BLaER1 treated with 17β-estradiol and CSF1 and Interleukin-3, amounts not matched to agents 10 nM and 100 nM (cell line): ENCODE results near the gene DNAH17.

Source experiments
- H3K27ac ChIP-seq, 11 experiments: shearing (Covaris generic); formaldehyde crosslinking; 2 replicates each; pipeline ENCODE4 v1.8.1; 2022
- H3K27me3 ChIP-seq, 11 experiments: shearing (Covaris generic); formaldehyde crosslinking; 2 replicates each; pipeline ENCODE4 v1.8.1; 2022
- H3K36me3 ChIP-seq, 11 experiments: shearing (Covaris generic); formaldehyde crosslinking; 2 replicates each; pipeline ENCODE4 v1.8.1; 2022
- H3K4me1 ChIP-seq, 10 experiments: shearing (Covaris generic); formaldehyde crosslinking; 2 replicates each; pipeline ENCODE4 v1.8.1; 2022
- H3K4me2 ChIP-seq, 11 experiments: shearing (Covaris generic); formaldehyde crosslinking; 2 replicates each; pipeline ENCODE4 v1.8.1; 2022
- H3K4me3 ChIP-seq, 10 experiments: shearing (Covaris generic); formaldehyde crosslinking; 2 replicates each; pipeline ENCODE4 v1.8.1; 2022
- H3K9ac ChIP-seq, 11 experiments: shearing (Covaris generic); formaldehyde crosslinking; 2 replicates each; pipeline ENCODE4 v1.8.1; 2022
- H3K9me3 ChIP-seq, 11 experiments: shearing (Covaris generic); formaldehyde crosslinking; replicated peaks in 1 of 11; 2 replicates each; pipeline ENCODE4 v1.8.1; 2022
- H4K20me1 ChIP-seq, 11 experiments: shearing (Covaris generic); formaldehyde crosslinking; 2 replicates each; pipeline ENCODE4 v1.8.1; 2022
- Cebpa-rat ChIP-seq, 11 experiments: shearing (Covaris generic); IDR thresholded peaks; 2 replicates each; pipeline ENCODE4 v1.8.1; 2022

DNAH17 gene

DNA sequence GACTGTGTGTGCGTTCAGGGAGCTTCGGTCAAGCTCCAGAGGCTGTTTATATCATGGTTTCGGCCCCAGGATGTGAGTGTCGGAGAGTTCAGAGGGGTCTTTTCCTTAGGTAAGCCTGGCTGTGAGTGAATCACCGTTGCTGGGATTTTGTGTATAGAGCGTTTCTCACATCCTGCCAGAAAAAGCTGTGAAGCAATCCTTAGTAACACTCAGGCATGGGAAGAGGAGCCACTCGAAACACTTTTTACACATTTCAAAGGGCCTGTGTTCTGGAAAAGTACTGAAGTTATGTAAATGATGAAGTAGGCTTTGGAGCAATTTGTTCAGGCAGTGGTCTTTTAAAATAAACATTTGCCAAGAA, 198.1 kb downstream of the DNAH17 start:
- peaks cover 0 to 30% (median 12%) of the 10 kb centered on the region in 11 experiments; a peak in 14 of 22 replicates for H3K36me3 ChIP-seq
- TF ChIP-seq Cebpa-rat (IDR thresholded peaks at IDR 0.05) = peak in 1 of 11 experiments; percentile 26; a peak in 1 of 22 replicates
- peak overlapping the region; percentile 88 to 98 (median 97) for H3K9ac ChIP-seq
- peak overlapping the region; percentile 86 to 99 (median 95) for H3K4me2 ChIP-seq
- H3K27me3 ChIP-seq = no peaks in the 10 kb centered on the region
- H4K20me1 ChIP-seq = peaks cover 0 to 30% (median 0%) of the 10 kb centered on the region in 11 experiments; a peak in 6 of 22 replicates
- H3K9me3 ChIP-seq = no peaks in the 10 kb centered on the region
- H3K4me1 ChIP-seq = peaks cover 81 to 92% (median 89%) of the 10 kb centered on the region in 10 experiments
- peak overlapping the region; percentile 86 to 99 (median 96) for H3K4me3 ChIP-seq
- H3K27ac ChIP-seq = peak overlapping the region; percentile 87 to 98 (median 95)

DNA sequence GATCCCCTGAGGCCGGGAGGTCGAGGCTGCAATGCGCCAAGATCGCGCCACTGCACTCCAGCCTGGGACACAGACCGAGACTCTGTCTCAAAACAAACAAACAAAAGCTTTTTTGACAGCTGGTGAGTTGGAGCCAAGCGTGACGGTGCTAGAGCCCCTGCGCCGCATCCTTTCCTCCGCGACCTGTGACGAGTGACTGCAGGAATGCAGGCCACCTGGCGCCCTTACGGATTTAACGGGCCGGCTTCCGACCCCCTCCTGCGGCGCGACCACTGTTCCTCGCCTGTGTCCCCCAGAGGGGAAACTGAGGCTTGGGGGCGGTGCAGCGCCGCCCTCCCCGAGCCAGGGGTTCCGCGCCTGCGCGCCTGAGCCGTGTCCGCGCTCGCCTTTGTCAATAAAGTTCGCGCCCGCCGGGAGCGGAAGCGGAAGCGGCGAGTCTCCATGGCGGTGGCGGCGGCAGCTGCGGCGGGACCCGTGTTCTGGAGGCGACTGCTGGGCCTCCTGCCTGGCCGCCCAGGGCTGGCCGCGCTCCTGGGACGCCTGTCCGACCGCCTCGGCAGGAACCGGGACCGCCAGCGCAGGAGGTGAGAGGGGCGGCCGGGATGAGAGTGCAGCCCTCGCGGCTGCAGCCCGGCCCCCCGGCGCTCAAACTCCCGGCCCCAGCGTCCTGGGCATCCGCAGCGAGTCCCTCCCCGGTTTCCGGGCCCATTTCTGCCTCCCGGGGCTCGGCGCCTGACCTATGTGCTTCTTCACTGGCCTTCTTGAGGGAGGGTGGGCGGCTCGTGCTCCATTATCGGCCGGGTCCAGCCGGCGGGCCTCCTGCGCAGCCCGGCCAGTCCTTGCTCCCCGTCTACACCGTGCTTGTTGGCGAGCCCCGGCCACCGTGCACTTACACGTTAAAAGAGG, 198.7 kb downstream of the DNAH17 start, which contains the start of gene PGS1:
PGS1 (plus strand) TSS at position 425 of the 906 bp plus-strand sequence; CDS start at position 442, 17 bp downstream.
- peaks cover 0 to 30% (median 0%) of the 10 kb centered on the region in 11 experiments; a peak in 6 of 22 replicates for H4K20me1 ChIP-seq
- peak within 1 kb of the TSS; percentile 87 to 98 (median 95) for H3K27ac ChIP-seq
- H3K4me1 ChIP-seq = peaks cover 81 to 92% (median 89%) of the 10 kb centered on the region in 10 experiments
- no peaks in the 10 kb centered on the region for H3K27me3 ChIP-seq
- peak within 1 kb of the TSS; percentile 86 to 99 (median 95) for H3K4me2 ChIP-seq
- peak within 1 kb of the TSS; percentile 86 to 99 (median 96) for H3K4me3 ChIP-seq
- peak within 1 kb of the TSS; percentile 88 to 98 (median 97) for H3K9ac ChIP-seq
- H3K36me3 ChIP-seq = peaks cover 0 to 30% (median 12%) of the 10 kb centered on the region in 11 experiments; a peak in 14 of 22 replicates
- no peak for TF ChIP-seq Cebpa-rat (IDR thresholded peaks at IDR 0.05)
- no peaks in the 10 kb centered on the region for H3K9me3 ChIP-seq

- peaks cover 0 to 30% (median 12%) of the 10 kb centered on the region in 11 experiments; a peak in 14 of 22 replicates for H3K36me3 ChIP-seq
- peaks cover 0 to 30% (median 0%) of the 10 kb centered on the region in 11 experiments; a peak in 6 of 22 replicates for H4K20me1 ChIP-seq
- H3K9me3 ChIP-seq = no peaks in the 10 kb centered on the region
- TF ChIP-seq Cebpa-rat (IDR thresholded peaks at IDR 0.05) = no peak
- H3K27me3 ChIP-seq = no peaks in the 10 kb centered on the region
- H3K4me1 ChIP-seq = peaks cover 81 to 92% (median 89%) of the 10 kb centered on the region in 10 experiments
- H3K4me2 ChIP-seq = peak overlapping the region; percentile 86 to 99 (median 95)
- peak overlapping the region; percentile 88 to 98 (median 97) for H3K9ac ChIP-seq
- peak overlapping the region; percentile 87 to 98 (median 95) for H3K27ac ChIP-seq
- peak overlapping the region; percentile 86 to 99 (median 96) for H3K4me3 ChIP-seq
Observed at GRCh38 chr17:78377858-78378224, 199.4 kb downstream of the DNAH17 start.

DNA sequence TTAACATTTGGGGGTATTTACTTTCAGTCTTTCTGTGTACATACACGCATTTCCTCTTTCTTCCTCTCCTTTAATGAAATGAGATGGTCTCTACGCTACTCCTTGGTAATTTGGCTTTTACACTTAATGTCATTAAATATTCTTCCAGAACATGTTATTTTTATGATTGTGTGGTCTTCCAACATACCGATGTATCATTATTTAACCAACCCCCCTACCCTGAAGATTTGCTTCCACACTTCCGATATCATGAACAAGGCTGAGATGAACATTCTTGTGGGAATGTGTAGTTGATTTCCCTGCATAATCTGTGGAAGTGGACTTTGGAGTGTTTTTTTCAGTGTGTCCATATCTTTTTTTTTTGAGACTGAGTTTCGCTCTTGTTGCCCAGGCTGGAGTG, 201.0 kb downstream of the DNAH17 start:
- Histone ChIP-seq H3K9ac (peak overlapping the region in 3 of 11 experiments; percentile 80 to 98 (median 81); a peak in 4 of 22 replicates), H3K4me1 (peaks cover 70 to 88% (median 82%) of the 10 kb centered on the region in 10 experiments)

DNA sequence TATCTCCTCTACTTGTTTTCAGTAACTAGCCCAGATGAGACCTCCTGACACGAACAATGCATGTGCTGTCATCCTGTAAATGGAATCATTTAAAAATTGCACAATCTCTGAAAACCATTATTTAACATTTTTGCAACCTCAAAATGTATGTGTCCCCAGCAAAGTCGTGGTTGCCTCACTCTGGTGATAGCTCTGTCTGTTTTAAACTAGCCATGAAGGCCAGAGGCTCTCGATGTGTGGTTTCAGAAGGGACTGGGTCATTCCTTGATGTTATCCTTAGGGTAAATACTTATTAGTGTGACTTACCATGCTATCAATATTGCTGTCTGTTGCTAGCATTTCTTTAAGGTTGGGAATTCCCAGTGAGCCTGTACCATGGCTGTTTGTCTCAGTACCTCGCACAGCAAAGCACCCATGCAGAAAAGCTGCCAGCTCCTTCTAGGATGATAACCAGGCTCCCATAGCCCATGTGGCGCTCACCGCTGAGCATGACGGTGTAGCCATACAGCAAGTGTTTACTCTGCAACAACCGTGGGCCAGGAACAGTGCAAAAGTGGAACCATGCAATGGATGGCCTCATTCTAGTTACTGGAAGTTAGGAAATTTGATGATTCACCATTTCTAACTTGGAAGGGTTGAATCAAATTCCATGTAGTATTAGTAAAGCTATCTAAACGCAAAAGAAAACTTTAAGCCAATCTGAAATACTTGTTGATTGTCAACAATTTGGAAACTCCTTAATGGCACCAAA, 201.6 kb downstream of the DNAH17 start:
- H3K9ac ChIP-seq = peak overlapping the region; percentile 62 to 98 (median 75)
- H3K9me3 ChIP-seq = no peaks in the 10 kb centered on the region
- H3K4me3 ChIP-seq = peak overlapping the region in 2 of 10 experiments; percentile 25 to 51; a peak in 1 of 20 replicates
- peak in 10 of 11 experiments; percentile 4 to 82 (median 62); a peak in 16 of 22 replicates for TF ChIP-seq Cebpa-rat (IDR thresholded peaks at IDR 0.05)
- peaks cover 0 to 13% (median 0%) of the 10 kb centered on the region in 11 experiments; a peak in 4 of 22 replicates for H4K20me1 ChIP-seq
- H3K4me1 ChIP-seq = peaks cover 64 to 85% (median 77%) of the 10 kb centered on the region in 10 experiments
- peaks cover 0 to 8% (median 6%) of the 10 kb centered on the region in 11 experiments; a peak in 10 of 22 replicates for H3K36me3 ChIP-seq
- H3K27ac ChIP-seq = peak overlapping the region; percentile 86 to 98 (median 94)
- peak overlapping the region; percentile 76 to 99 (median 93) for H3K4me2 ChIP-seq
- H3K27me3 ChIP-seq = no peaks in the 10 kb centered on the region

More for the DNA sequence above, 201.0 kb downstream of the DNAH17 start:
- no peak for TF ChIP-seq Cebpa-rat (IDR thresholded peaks at IDR 0.05)
- H3K27me3 ChIP-seq = no peaks in the 10 kb centered on the region
- H3K27ac ChIP-seq = peak overlapping the region; percentile 86 to 98 (median 94)
- no peaks in the 10 kb centered on the region for H3K9me3 ChIP-seq
- H3K4me3 ChIP-seq = no peak overlapping the region
- peaks cover 0 to 17% (median 0%) of the 10 kb centered on the region in 11 experiments; a peak in 4 of 22 replicates for H4K20me1 ChIP-seq
- H3K36me3 ChIP-seq = peaks cover 0 to 14% (median 11%) of the 10 kb centered on the region in 11 experiments; a peak in 14 of 22 replicates
- H3K4me2 ChIP-seq = peak overlapping the region; percentile 76 to 99 (median 93); a peak in 20 of 22 replicates

DNA sequence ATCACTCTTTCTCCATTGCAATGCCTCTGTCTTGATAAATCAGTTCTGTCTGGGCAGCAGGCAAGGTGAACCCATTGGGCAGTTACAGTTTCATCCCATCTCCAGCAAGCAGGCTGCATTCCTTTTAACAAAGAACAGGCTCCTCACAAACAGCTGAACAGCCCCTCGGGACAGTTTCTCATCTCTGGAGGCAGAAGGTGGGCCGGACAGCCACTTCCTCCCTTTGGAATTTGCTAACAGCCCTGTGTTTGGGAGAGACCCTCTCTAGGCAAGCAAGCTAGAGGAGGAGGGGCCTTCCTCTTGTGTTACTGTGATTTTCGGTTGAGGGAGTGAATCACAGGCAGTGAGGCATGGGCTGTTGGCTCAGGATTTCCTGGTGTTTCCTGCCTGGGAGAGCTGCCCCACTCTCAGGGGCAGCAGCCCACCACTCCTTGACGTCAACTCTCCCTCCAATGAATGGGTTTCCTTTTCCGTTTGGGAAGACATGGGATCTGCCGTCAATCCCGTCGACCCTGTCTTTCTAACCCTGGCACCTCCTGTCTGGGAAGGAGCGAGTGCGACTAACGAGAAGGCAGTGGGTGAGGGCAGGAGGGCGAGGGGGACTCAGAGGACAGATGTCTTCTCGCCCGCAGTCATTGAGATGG, 202.4 kb downstream of the DNAH17 start:
- Histone ChIP-seq H3K4me1 (peaks cover 63 to 85% (median 75%) of the 10 kb centered on the region in 10 experiments), H3K4me3 (peak overlapping the region in 5 of 10 experiments; percentile 5 to 51 (median 25); a peak in 6 of 20 replicates), H4K20me1 (peaks cover 0 to 7% (median 0%) of the 10 kb centered on the region in 11 experiments; a peak in 4 of 22 replicates), H3K9ac (peak overlapping the region; percentile 62 to 98 (median 75)), H3K4me2 (peak overlapping the region; percentile 76 to 99 (median 93)), H3K9me3 (no peaks in the 10 kb centered on the region), H3K27me3 (no peaks in the 10 kb centered on the region), H3K27ac (peak overlapping the region; percentile 86 to 98 (median 94)), H3K36me3 (no peaks in the 10 kb centered on the region; a peak in 2 of 22 replicates)
- TF ChIP-seq Cebpa-rat (IDR thresholded peaks at IDR 0.05) = no peak

- peaks cover 0 to 4% (median 0%) of the 10 kb centered on the region in 11 experiments; a peak in 4 of 22 replicates for H4K20me1 ChIP-seq
- no peak for TF ChIP-seq Cebpa-rat (IDR thresholded peaks at IDR 0.05)
- H3K4me1 ChIP-seq = peaks cover 62 to 85% (median 74%) of the 10 kb centered on the region in 10 experiments
- H3K9ac ChIP-seq = peak overlapping the region in 10 of 11 experiments; percentile 62 to 98 (median 74); a peak in 19 of 22 replicates
- H3K36me3 ChIP-seq = no peaks in the 10 kb centered on the region
- H3K4me2 ChIP-seq = peak overlapping the region; percentile 76 to 99 (median 93)
- peak overlapping the region in 3 of 10 experiments; percentile 25 to 51 (median 27); a peak in 4 of 20 replicates for H3K4me3 ChIP-seq
- H3K9me3 ChIP-seq = no peaks in the 10 kb centered on the region
- H3K27ac ChIP-seq = peak overlapping the region in 10 of 11 experiments; percentile 86 to 98 (median 94); a peak in 21 of 22 replicates
- H3K27me3 ChIP-seq = no peaks in the 10 kb centered on the region
Observed at GRCh38 chr17:78374189-78374588, 203.0 kb downstream of the DNAH17 start.
